ENCODE results near the gene ADAP1.

DNA sequence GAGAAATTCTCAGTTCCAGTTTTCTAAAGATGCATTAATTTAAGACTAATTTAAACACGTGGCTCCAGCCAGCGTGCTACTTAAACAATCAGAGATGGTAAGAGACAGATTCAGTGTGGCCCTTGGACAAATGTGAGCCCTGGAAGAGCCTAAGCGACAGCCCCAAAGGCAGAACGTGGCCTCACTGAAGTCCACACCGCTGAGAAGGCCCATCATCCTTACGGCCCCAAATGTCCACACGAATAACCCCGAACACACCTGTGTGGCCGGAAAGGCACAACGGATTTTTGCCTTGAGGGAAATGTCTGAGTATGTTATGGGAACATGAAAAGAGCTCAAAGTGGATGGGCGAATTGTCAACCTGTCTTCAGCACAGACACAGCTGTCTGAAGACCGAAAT, 17.6 kb upstream of the ADAP1 start:
- no peak for TF ChIP-seq POLR2A (IDR thresholded peaks at IDR 0.05; ENCODE audit: low read depth, low read length)
- no peak for TF ChIP-seq POLR2AphosphoS5 (IDR thresholded peaks at IDR 0.05; ENCODE audit: low read depth, low read length)
- TF ChIP-seq TAF1 (IDR thresholded peaks at IDR 0.05; ENCODE audit: borderline replicate concordance, low read depth, low read length): no peak
